Inflammatory macrophage treated with lipopolysaccharide for 4 hours (primary cell): Measurements from ENCODE around the gene TOMM40L.

Experiments
- DNase-seq: peaks from one replicate; pipeline ENCODE4 v3.0.0-alpha.2; 2020

Gene TOMM40L

DNA sequence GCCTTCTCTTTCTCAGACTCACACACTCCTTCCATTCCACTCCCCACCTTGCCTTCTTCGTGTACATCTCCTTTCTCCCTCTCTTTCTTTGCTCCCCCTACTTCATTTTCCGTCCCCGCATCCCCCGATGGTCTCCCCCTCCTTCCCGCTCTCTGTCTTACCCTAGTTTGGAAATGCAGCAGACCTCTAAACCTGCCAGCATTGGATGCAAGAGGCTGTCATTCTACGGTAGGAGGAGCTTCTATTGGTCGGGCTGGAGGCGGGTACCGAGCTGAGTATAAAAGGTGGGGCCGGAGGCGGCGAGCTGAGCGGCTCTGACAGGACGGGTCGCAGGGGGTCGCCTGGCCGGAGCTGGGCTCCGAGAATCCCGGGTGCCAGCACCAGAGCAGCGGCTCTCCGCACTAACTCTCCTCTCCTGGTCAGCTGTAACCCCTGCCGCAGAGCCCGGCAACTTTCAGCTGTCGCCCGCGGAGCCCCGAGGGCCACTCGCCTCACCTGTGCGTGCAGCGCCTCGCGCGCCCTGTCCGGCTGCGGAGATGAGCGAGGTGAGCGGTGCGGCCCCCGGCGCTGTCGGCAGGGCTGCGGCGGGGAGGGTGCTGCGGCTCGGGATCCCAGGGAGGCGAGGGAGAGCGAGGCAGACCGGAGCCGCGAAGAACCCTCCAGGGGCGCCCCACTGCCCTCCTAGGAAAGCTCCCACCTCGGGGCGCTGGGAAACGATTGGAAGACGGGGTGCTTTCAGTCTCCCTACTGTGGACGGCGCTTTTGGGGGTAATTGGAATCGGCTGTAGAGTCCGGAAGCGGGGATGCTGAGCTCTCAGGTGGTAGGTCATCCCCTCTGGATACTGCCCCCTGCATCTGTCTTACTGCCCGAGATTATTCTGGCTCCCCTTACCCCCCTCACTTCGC, 32.8 kb downstream of the TOMM40L start, which contains the start of gene PCP4L1:
TSS of gene PCP4L1 (plus strand) at position 307 of the 906 bp plus-strand sequence. CDS start at position 537, 230 bp downstream.
- DNase-seq, result peak; percentile 49

DNA sequence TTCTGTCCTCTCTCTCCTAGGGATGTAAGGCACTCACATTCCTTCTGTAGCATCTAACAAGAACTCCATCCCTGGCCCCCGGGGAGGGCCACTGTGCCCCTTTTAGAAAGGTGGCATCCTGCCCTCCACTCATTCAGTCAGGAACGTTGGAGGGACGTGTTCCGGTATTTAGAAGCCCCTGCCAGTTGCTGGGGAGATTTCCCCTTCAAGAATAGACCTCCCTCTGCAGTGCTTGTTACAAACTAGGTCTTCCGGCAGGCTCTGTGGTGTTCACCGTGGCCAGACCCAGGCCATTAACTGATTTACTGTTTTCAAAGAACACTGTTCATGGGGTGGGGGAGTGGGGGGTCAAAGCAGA, 33.5 kb downstream of the TOMM40L start:
- no peak for DNase-seq

DNA sequence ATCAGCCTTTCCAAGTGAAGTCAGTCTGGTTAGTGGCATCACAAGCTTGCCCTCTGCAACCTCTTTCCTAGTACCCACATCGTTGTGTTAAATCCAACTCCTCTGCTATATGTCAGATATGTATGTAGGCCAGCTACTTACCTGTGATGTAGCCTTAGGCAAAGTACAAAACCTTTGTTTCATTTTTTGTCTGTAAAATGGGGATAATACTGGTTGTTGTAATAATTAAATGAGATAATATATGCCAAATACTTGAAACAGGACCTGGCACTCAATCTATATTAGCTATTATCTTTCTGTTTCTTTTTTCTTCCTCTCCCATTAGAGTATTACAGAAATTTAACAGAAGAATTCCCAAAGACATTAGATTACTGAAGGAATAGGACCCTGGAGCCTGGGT, 33.9 kb downstream of the TOMM40L start:
- DNase-seq, result no peak

DNA sequence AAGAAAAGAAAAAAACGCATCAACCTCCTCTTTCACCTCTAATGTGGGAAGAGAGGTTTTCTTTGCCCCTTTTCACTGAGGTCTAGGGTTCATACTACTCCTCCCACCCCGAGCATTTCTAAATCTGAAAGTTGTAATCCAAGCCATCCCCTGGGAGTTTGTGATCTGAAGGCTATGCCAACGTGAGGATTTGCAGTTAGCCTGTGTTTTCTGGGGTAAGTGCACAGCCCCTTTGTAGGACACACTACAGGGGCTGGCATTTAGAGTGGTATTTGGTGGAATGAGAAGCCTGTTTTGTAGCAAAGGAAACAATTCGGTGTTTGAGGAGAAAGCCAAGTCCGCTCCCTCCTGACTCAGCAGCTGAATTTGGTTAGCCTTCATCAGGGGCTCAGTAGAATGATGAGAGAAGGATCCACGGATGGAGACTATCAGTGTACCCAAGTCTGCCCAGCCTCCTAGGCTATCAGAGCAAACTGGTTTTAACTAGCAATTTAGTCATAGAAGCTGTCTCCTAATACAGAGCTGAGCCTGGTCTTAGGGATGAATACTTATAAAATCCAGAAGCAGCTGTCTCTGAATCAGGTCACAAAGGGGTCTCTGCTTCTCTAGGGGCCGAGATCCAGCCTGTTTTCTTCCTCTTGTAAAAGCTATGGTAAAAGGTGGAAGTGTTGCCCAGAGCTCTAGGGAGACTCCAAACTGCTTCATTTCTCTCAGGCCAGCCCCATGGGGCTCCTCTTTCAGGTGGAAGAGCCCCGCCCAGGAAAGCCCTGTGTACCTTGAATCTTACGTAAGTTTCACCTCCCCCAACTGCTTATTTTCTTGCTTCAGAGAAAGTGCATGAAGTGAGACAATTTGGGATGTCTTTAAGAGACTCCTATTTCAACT, 34.8 kb downstream of the TOMM40L start:
- no peak for DNase-seq

DNA sequence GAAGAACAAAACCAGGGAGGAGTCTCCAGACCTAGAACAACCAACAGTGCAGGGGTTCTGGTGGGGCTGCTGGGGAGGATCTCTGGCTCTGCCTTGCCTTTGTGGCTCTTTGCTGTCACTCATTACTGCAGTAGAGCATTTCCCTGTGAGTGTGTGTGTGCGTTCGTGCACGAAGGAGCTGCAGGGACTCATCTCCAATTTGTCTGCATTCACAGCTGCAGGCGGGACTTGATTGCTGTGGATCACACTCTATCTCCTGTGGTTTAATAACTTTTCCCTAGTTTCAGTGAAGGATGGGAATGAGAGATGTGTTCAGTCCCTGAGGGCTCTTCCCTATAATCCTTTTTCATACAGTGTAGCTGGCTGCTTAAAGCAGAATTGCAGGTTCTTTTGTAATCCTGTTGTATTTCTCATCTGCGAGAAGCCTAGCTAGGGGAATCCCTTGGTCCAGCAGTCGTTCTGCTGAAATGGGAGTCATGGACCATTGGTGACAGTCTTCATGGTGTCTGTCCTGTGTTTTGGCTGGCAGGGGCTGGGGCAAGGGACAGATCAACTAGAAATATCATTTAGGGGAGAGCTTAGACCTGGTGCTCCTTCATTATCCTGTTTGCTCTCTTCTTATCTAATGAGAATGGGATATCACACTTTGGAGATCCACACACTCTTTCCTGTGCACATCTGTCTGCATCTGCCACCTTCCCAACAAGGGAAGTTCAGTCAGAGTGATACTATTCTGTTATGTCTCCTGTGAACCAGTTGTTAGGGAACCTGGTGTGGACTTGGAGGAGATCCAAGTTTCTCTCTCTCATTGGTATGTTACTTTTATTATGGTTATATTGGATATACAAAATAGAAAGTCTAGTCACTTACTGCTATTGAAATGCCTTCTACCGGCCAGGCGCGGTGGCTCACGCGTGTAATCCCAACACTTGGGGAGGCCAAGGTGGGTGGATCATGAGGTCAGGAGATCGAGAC, 35.7 kb downstream of the TOMM40L start:
- DNase-seq, result peak; percentile 12

DNA sequence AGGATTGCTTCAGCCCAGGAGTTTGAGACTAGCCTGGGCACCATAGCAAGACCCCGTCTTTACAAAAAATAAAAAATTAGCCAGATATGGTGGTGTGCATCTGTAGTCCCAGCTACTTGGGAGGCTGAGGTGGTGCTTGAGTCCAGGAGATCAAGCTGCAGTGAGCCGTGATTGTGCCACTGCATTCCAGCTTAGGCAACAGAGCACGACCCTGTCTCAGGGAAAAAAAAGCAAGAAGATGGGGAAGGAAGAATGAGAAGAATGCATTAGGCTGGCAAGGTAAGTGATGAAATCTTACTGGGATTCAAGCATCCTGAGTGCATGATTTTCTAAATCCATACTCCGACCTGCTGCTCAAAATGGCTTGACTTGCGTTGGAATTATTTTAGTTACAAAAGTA, 39.4 kb downstream of the TOMM40L start:
- no peak for DNase-seq

DNA sequence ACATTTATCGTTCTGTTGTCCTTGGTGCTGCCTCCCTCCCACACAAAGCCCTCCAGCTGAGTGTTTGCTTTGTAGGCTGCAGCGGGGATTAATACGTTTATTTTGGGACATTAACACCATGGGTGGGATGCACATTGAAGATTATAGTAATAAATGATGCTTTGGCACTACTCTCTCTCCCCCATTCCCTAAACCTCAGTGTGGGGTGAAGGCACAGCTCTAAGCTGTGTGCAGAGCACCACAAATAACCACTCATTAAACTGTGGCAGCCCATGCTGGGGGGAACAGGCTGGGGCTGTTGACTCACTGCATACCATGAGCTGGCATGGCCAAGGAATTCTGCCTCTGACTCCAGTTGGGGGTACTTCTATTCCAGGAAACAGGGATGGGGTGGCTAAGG, 40.3 kb downstream of the TOMM40L start:
- no peak for DNase-seq

DNA sequence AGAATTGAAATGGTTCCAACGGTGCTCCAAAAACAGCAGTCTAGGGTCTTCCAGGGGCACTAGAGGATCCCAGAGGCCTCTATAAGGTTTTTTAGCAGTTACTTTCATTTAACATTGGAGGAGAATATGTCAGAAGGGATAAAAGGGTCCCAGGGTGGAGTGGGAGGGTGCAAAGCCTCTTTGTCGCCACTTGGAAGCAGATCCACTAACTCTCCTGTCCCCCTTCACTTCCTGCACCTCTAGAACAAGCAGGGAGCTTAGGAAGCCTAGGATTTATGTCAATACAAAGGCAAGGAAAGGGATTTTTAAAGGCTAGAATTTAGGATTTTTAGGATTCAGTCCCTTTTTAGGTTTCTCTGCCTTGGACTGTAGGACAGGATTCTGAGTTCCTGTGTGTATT, 41.0 kb downstream of the TOMM40L start:
- DNase-seq, result no peak

DNA sequence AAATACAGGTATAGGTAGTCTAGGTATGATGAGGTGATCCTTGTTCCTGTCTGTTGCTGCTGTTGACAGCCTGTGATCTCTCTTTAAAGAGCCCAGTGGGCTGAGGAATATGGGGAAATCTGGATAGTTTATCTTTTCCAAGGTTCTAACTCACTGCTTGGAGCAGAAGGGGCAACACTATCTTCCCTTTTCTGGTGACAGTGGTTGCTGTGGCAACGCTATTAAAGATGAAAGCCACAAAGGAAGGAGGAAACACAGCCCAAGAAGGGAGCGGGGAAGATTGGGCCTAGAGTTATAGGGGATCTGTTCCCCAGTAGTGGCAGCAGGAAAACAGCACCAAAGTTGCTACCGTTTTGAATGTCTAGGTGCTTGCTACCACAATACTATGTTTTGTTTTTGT, 41.5 kb downstream of the TOMM40L start:
- DNase-seq, result peak; percentile 41

DNA sequence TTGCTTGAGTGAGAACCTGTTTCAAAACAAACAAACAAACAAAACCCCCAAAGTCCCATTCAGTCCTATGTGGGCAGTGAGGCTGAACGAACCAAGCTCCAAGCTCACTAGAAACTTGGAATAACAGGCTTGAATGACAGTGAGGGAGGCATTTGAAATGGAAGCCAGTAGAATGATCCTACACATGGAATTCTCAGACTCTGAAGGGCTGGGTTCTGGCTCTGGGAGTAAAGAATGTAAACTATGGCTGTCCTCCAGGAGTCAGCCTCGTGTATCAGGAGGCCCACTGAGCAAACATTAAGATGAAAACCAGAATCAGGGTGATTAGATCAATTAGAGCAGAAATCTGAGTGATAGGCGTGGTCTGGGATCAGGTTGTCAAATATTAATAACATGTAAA, 47.5 kb downstream of the TOMM40L start:
- no peak for DNase-seq

DNA sequence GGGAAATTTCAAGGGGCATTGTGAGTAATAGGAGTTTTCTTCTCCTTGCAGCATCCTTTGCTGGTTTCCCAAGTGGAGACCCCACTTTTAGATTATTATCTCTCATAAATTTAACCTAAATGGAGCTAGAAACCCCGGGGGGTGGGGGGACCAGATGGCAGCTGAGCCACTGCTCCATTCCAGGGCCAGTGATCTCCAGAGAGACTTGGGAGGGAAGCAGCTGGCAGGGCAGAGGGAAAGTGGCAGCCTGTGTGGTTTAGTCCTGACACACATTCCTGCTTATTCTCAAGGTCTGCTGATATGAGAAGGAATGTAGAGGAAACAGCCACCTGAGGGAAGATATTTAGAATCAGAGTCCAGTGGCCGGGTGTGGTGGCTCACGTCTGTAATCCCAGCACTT, 49.0 kb downstream of the TOMM40L start:
- no peak for DNase-seq
